NOMO-1 treated with dmso at 0.1 percent for 144 hours (cell line): ENCODE measurements around the gene PELI1.

Source experiments
- DNase-seq: peaks from one replicate; lab custom pipeline; 2025; ENCODE audit not compliant: unreplicated experiment; lab: John Stamatoyannopoulos, UW

Gene PELI1

DNA sequence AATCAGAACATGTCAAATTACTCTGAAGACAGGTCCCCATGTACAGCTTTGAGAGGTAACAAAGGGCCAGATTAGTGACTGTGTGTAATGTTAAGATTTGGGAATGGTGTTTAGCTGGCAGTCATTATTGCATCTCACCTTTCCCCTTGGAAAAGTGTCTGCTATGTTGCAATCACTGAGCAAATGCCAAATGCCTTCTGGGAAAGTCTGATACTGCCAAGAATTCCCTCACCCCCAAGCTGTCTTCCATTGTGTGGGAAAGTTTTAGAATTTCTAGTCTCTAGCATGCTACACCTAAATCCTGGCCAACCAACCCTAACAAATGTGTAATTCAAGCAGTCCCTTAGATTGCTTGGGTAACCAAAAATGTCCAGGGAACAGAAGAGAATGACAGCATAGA is 13.6 kb upstream of the PELI1 start:
- no peak for DNase-seq

GRCh38 chr2:64153811-64154210 is 9.6 kb upstream of the PELI1 start:
- no peak for DNase-seq

- DNase-seq, result no peak
These were observed 7.3 kb upstream of the PELI1 start for GRCh38 chr2:64151476-64151875.

GRCh38 chr2:64145714-64146113 is 1.5 kb upstream of the PELI1 start:
- DNase-seq, result no peak

DNA sequence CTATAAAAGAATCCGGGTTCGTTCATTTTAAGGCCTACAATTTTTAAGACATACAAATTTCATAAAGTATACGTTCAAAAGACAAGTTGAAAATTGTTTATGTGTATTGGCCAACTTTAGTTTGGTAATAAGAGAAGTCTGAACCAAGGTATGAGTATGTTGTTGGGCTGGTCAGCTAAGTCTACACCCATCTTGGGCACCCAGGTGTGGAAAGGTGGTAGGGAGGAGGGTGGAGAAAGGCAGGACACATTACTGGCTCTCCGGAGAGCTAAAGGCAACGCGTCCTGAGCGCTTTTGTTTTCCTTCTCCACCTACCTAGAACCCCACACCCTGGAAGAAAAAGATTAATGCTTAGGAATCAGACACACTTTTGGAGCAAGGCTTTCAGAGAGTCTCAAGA is 899 bp upstream of the PELI1 start:
- no peak for DNase-seq

- DNase-seq, result no peak
These were observed 807 bp downstream of the PELI1 start for GRCh38 chr2:64143169-64144056.

DNA sequence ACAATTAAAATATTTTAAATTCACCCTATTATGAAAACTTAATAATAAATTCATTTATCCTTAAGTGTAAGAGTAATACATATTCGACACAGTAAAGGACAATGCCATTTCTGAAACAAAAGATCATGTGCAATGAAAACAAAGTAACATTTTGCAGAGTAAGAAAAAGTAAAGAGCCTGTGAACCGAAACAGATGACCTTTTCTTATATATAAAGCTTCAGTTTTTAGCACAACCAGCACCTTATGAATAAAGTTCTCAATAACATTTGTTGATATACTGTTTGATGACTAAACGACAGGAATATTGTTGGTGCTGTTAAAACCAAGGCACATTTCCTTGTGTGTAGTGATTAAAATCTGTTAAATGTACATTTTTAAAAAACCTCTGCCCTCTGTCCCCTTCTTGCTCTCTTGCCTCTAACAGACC is 1.5 kb downstream of the PELI1 start:
- no peak for DNase-seq

GRCh38 chr2:64141674-64142405 is 2.4 kb downstream of the PELI1 start:
- no peak for DNase-seq

GRCh38 chr2:64140665-64141200 is 3.5 kb downstream of the PELI1 start:
- no peak for DNase-seq

DNA sequence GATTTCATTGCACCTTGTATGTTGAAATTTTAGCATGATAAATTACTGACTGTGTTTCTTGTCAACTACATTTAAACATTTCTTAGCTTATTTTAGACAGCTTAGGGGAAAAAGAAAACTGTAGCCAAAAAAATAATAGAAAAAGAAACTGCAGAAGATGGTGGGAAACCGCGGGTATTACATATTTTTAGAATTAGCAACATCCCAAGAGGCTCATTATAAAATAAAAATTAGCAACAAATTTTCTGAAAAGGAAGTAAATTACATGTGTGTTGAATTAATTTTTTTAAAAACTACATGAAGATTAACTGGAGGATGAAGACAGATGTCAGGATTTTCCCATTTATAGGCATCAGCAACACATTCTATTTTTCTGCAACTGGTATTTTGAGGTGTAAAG is 4.3 kb downstream of the PELI1 start:
- DNase-seq, result no peak

DNA sequence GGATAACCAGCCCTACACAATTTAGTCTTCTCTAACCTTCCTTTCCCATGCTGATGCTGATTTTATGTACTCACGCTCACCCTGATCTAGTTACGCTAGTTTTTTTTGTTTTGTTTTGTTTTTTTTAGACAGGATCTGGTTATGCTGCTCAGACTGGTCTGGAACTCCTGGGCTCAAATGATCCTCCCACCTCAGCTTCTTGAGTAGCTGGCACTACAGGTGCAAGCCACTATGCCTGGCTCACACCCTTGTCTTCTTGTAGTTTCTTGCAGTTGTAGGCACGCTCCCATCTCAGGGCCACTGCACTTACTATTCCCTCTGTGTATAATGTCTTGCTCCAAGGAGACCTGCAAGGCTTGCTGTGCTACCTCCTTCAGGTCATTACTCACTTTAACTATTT is 6.2 kb downstream of the PELI1 start:
- DNase-seq, result no peak

DNA sequence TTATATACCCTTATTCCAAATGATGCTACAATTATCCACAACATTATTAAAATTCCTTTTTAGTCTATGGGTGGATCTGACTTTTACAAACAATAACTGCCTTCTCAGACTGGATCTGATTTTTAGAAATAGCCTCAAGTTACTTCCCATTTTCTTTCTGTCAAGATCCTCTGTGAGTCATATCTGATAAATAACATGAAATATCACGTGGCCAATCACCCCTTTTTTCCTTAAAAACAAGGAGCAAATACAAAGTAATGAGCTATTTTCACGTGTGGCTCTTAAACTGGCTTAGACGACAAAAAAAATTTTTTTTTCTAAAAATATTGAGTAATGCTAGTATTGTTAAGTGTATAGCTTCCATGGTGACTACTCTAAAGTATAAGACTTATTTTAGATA is 6.7 kb downstream of the PELI1 start:
- peak; percentile 9 for DNase-seq

DNA sequence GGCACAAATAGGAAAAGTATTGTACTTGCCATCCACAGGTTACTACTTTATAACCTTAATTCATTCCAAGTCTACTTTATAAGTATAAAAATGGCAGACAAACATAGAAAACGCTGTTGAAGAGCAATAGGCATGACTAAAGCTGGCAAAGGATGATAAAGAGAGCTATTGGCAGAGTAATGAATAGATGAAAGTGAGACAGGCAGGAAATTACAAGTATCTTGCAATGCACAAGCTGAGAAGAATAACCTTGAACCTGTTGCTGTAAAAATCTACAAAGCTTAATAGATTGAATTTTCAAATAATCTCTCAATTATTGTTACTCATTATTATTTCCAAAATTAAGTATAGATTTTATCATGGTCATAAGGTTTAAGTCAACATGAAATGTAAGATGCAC is 8.8 kb downstream of the PELI1 start:
- no peak for DNase-seq

- DNase-seq, result no peak
These were observed 9.4 kb downstream of the PELI1 start for GRCh38 chr2:64134813-64135212.

GRCh38 chr2:64133828-64134227 is 10.4 kb downstream of the PELI1 start:
- no peak for DNase-seq

DNA sequence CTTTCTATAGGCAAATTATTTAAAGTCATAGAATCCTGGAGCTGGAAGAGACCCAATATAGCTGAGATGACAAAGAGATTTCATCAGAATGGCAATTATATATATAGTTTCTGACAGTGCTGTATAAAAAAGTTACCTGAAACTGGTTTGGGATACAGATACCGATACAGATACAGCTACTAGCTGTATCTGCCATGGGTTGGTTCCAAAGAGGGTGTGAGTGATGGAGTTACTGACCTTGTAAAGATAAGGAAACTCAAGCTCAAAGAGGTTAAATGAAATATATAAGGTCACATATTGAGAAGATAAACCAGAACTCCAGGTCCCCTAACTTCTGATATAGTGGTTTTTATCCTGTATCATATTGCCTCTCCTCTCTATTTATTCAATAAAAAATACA is 10.9 kb downstream of the PELI1 start:
- no peak for DNase-seq

GRCh38 chr2:64130333-64130732 is 13.9 kb downstream of the PELI1 start:
- DNase-seq, result no peak

DNA sequence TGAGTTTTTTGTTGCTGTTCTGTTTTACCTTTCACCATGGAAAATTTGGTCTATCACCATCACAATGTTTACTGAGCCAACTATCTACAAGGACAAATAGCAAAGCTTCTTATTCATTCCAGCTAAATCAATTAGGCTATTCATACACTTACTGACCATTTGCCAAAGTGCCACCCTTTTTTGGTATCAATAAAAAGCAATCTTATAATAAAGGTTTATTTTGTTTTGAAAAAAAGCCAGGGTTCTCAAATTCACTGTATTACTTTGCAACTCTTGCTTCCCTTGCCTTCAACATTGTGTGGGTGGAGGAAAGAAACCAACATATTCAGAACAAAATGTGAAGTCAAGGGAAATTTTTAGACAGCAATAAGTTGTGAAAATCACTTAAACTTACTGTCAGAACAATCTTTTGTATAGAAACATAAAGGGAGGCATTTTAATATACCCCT is 15.3 kb downstream of the PELI1 start:
- no peak for DNase-seq

GRCh38 chr2:64128406-64128805 is 15.8 kb downstream of the PELI1 start:
- no peak for DNase-seq

DNA sequence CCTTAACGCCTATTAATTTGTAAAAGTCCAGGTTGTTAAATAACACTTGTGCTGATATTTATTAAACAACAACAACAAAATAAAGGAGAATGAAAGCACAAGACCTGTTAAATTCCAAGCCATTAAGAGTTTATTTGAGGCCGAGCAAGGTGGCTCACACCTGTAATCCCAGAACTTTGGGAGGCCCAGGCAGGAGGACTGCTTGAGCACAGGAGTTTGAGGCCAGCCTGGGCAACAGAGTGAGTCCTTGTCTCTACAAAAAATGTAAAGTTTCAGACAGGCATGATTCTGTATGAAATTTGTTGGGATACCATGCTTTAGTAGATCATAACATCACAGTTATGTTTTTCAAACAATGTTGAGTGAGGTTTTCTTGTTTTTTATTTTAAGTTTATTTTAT is 17.1 kb downstream of the PELI1 start:
- no peak for DNase-seq

DNA sequence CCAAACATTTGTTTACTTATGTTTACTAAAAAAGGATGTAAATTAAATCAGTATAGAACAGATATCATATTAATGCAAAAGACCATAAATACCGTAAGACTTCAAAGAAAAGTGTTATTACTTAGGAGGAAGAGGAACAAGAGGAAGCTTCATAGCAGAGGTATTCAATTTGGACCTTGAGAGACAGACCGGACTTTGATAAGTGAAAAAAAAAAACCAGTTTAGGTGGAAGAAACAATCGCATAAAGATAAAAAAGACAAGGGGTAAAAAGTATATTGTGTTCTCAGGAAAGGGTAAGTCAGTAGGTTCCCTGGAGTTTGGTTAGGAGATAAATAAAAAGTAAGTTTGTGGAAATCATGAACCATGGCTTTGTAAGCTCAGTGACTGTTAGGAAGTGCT is 17.6 kb downstream of the PELI1 start:
- DNase-seq, result no peak

- no peak for DNase-seq
These were observed 19.6 kb downstream of the PELI1 start for GRCh38 chr2:64124571-64124970.
